ENCODE measurements around the gene PGS1. TPM values are rescaled to one million over a fixed set of nuclear protein-coding genes. Genes with fewer than 3 reads are reported as not detected.

The PGS1 gene
- total and polyA plus RNA-seq, 2 donors from 2014 or later: 15.6 to 65.4 TPM

DNA sequence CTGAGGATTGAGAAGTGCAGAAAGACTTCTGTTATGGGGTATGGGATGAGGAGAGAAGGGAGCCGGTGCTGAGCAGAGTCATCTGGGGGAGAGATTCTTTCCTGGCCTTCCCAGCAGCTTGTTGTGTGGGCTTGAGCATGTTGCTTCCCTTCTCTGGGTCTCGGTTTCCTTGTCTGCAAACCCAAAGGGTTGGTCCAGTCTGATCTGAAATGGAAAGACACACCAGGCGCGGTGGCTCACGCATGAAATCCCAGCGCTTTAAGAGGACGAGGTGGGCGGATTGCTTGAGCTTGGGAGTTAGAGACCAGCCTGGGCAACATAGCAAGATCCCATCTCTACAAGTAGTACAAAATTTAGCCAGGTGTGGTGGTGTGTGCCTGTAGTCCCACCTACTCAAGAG, 24.6 kb upstream of the PGS1 start:
- peak overlapping the region in 1 of 3 donors; percentile 48 for H3K9ac ChIP-seq (ENCODE audit: low read length in 3 of 3)
- H3K9me3 ChIP-seq (ENCODE audit: control insufficient read depth in 2 of 3, insufficient read depth in 1 of 3, low read length in 3 of 3): no peaks in the 10 kb centered on the region
- intact Hi-C loops (cut with DNase I): no loop called here
- peak overlapping the region; percentile 82 to 83 for H3K27ac ChIP-seq (ENCODE audit: low read depth in 2 of 2, low read length in 2 of 2)
- peaks cover 0 to 28% (median 21%) of the 10 kb centered on the region in 3 donors for H3K4me1 ChIP-seq (ENCODE audit: control insufficient read depth in 2 of 3, insufficient read depth in 2 of 3, low read depth in 1 of 3, low read length in 3 of 3)
- no peak for DNase-seq
- H3K36me3 ChIP-seq (ENCODE audit: control insufficient read depth in 2 of 3, insufficient read depth in 3 of 3, low read length in 3 of 3): peaks cover 0 to 9% (median 3%) of the 10 kb centered on the region in 3 donors
- H3K4me3 ChIP-seq (ENCODE audit: low read length in 3 of 3): no peak overlapping the region
- TF ChIP-seq, protein P1, sequence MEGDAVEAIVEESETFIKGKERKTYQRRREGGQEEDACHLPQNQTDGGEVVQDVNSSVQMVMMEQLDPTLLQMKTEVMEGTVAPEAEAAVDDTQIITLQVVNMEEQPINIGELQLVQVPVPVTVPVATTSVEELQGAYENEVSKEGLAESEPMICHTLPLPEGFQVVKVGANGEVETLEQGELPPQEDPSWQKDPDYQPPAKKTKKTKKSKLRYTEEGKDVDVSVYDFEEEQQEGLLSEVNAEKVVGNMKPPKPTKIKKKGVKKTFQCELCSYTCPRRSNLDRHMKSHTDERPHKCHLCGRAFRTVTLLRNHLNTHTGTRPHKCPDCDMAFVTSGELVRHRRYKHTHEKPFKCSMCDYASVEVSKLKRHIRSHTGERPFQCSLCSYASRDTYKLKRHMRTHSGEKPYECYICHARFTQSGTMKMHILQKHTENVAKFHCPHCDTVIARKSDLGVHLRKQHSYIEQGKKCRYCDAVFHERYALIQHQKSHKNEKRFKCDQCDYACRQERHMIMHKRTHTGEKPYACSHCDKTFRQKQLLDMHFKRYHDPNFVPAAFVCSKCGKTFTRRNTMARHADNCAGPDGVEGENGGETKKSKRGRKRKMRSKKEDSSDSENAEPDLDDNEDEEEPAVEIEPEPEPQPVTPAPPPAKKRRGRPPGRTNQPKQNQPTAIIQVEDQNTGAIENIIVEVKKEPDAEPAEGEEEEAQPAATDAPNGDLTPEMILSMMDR (IDR thresholded peaks at IDR 0.05; ENCODE audit: borderline replicate concordance, extremely low read depth, insufficient read depth): no peak
- no peaks in the 10 kb centered on the region for H3K27me3 ChIP-seq (ENCODE audit: control insufficient read depth, insufficient read depth, low read length)
- FAIRE-seq: no peak

GRCh38 chr17:78355045-78355641, 23.3 kb upstream of the PGS1 start:
- Histone ChIP-seq H3K9me3 (ENCODE audit: control insufficient read depth in 2 of 3, insufficient read depth in 1 of 3, low read length in 3 of 3) (no peaks in the 10 kb centered on the region), H3K4me3 (ENCODE audit: low read length in 3 of 3) (no peak overlapping the region), H3K36me3 (ENCODE audit: control insufficient read depth in 2 of 3, insufficient read depth in 3 of 3, low read length in 3 of 3) (peaks cover 0 to 9% (median 3%) of the 10 kb centered on the region in 3 donors), H3K4me1 (ENCODE audit: control insufficient read depth in 2 of 3, insufficient read depth in 2 of 3, low read depth in 1 of 3, low read length in 3 of 3) (peaks cover 0 to 28% (median 21%) of the 10 kb centered on the region in 3 donors), H3K27me3 (ENCODE audit: control insufficient read depth, insufficient read depth, low read length) (no peaks in the 10 kb centered on the region), H3K27ac (ENCODE audit: low read depth in 2 of 2, low read length in 2 of 2) (no peak overlapping the region), H3K9ac (ENCODE audit: low read length in 3 of 3) (no peak overlapping the region)
- intact Hi-C loops (cut with DNase I): no loop called here
- no peak for FAIRE-seq
- DNase-seq: no peak
- TF ChIP-seq, protein P1 (IDR thresholded peaks at IDR 0.05; ENCODE audit: borderline replicate concordance, extremely low read depth, insufficient read depth): no peak

DNA sequence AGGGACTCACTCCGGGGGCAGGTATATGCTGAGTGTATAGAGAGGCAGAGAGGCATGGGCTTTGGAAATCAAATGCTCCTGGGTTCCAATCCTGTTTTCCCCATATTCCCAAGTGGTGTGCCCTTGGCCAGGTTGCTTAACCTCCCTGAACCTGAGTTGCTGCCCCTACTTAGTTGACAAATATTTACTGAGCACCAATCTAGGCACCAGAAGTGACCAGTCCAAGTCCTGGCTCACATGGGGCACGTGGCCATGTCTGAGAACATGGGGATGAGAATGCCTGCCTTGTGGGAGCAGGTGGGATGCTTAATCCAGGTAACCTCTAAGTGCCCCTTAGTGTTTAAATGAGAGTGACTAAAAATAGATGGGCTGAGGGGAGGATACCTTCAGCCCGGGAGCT, 22.7 kb upstream of the PGS1 start:
- TF ChIP-seq, protein P1 (IDR thresholded peaks at IDR 0.05; ENCODE audit: borderline replicate concordance, extremely low read depth, insufficient read depth): no peak
- H3K27ac ChIP-seq (ENCODE audit: low read depth in 2 of 2, low read length in 2 of 2): peak overlapping the region in 1 of 2 donors; percentile 43
- intact Hi-C loops (cut with DNase I): no loop called here
- no peak overlapping the region for H3K9ac ChIP-seq (ENCODE audit: low read length in 3 of 3)
- FAIRE-seq: no peak
- no peak overlapping the region for H3K4me3 ChIP-seq (ENCODE audit: low read length in 3 of 3)
- peaks cover 0 to 28% (median 21%) of the 10 kb centered on the region in 3 donors for H3K4me1 ChIP-seq (ENCODE audit: control insufficient read depth in 2 of 3, insufficient read depth in 2 of 3, low read depth in 1 of 3, low read length in 3 of 3)
- DNase-seq: no peak
- H3K27me3 ChIP-seq (ENCODE audit: control insufficient read depth, insufficient read depth, low read length): no peaks in the 10 kb centered on the region
- peaks cover 0 to 9% (median 3%) of the 10 kb centered on the region in 3 donors for H3K36me3 ChIP-seq (ENCODE audit: control insufficient read depth in 2 of 3, insufficient read depth in 3 of 3, low read length in 3 of 3)
- no peaks in the 10 kb centered on the region for H3K9me3 ChIP-seq (ENCODE audit: control insufficient read depth in 2 of 3, insufficient read depth in 1 of 3, low read length in 3 of 3)

All from kidney (tissue), 14 donors.